GM12801 (cell line): ENCODE results near the gene PDX1.

Source experiments
- CTCF ChIP-seq: IDR thresholded peaks from one replicate; pipeline ENCODE4 v1.5.1; 2011; ENCODE audit warnings: control low read depth; ENCODE audit not compliant: insufficient read length; ENCODE audit errors: extremely low read depth

PDX1 gene

GRCh38 chr13:27923794-27924528, 4.2 kb downstream of the PDX1 start:
- no peak for TF ChIP-seq CTCF

- TF ChIP-seq CTCF, result no peak
These were observed 4.8 kb downstream of the PDX1 start for GRCh38 chr13:27924529-27925141.

GRCh38 chr13:27925220-27925991, 5.6 kb downstream of the PDX1 start:
- TF ChIP-seq CTCF, result no peak

- no peak for TF ChIP-seq CTCF
These were observed 7.0 kb downstream of the PDX1 start for GRCh38 chr13:27926644-27927434.

GRCh38 chr13:27927444-27928352, 7.9 kb downstream of the PDX1 start:
- TF ChIP-seq CTCF, result no peak

GRCh38 chr13:27928353-27928804, 8.6 kb downstream of the PDX1 start:
- no peak for TF ChIP-seq CTCF
